Adipose tissue (tissue), 3 donors: ENCODE data around the gene MT1A. TPM values are rescaled to one million over a fixed set of nuclear protein-coding genes. Genes with fewer than 3 reads are reported as not detected.
A peak's percentile ranks its signal among the peaks of the same experiment; 100 is the strongest.
"Not testable (repeated sequence)": the region's sequence is repeated elsewhere in the genome, so short reads cannot be mapped to it uniquely, and the experiment has no call there.

ENCODE experiments used
- H3K27ac ChIP-seq: one replicate; pipeline ENCODE4 v1.5.1; 2013; ENCODE audit warnings: low read depth, low read length
- WGBS, 3 donors: extraction: QIAGEN DNeasy Blood & Tissue Kit; methylation state at CpG; one replicate each; pipeline ENCODE4 v1.1.7; 2013; 5-methylcytosine and 5-hydroxymethylcytosine counted together
- polyA plus RNA-seq, 3 donors: library from polyadenylated mRNA; stranded (reverse); fragments of 200-250 nt; gene quantifications; one replicate each; pipeline ENCODE4 v1.2.3, GENCODE V29; 2013
- donor health status: healthy with polysubstance abuse.
- donor health status: Bipolar disorder and iron deficiency.
- donor health status: healthy.

The MT1A gene
- polyA plus RNA-seq, 3 donors, result 259 to 2,112 (median 1,254) TPM

GRCh38 chr16:56669005-56669839, 30.8 kb downstream of the MT1A start, which contains the start of gene MT1H:
TSS of gene MT1H (plus strand) at chr16:56669814. CDS start at chr16:56669885, 71 bp downstream.
- WGBS, 3 donors, result 12 to 19% (median 17%) methylated on average over 37 to 38 of the region's 38 CpGs
- no peak within 1 kb of the TSS for H3K27ac ChIP-seq

GRCh38 chr16:56669840-56670619, 31.6 kb downstream of the MT1A start:
- 17 to 26% (median 22%) methylated on average over 19 of the region's 19 CpGs for WGBS, 3 donors
- no peak overlapping the region for H3K27ac ChIP-seq

- no peak overlapping the region for H3K27ac ChIP-seq
- 29 to 76% (median 71%) methylated on average over 2 of the region's 2 CpGs for WGBS, 3 donors
Measured at GRCh38 chr16:56670620-56670934, 32.1 kb downstream of the MT1A start.

GRCh38 chr16:56671691-56672090, 33.2 kb downstream of the MT1A start:
- not testable (repeated sequence) for H3K27ac ChIP-seq
- 28 to 53% (median 42%) methylated on average over 2 of the region's 2 CpGs for WGBS, 3 donors

- 75 to 90% (median 87%) methylated on average over 3 of the region's 3 CpGs for WGBS, 3 donors
- H3K27ac ChIP-seq, result not testable (repeated sequence)
Measured at GRCh38 chr16:56672171-56672570, 33.7 kb downstream of the MT1A start.

- no peak overlapping the region for H3K27ac ChIP-seq
- WGBS, 3 donors, result 86 to 89% (median 87%) methylated on average over 11 of the region's 11 CpGs
Measured at GRCh38 chr16:56672761-56673536, 34.5 kb downstream of the MT1A start.

GRCh38 chr16:56673921-56674320, 35.5 kb downstream of the MT1A start:
- no peak overlapping the region for H3K27ac ChIP-seq
- WGBS, 3 donors, result 34 to 42% (median 34%) methylated on average over 12 of the region's 12 CpGs

- WGBS, 3 donors, result 80 to 84% (median 84%) methylated on average over 6 of the region's 6 CpGs
- H3K27ac ChIP-seq, result not testable (repeated sequence)
Measured at GRCh38 chr16:56674570-56674969, 36.1 kb downstream of the MT1A start.

GRCh38 chr16:56675685-56676210, 37.3 kb downstream of the MT1A start:
- 7 to 36% (median 10%) methylated on average over 27 to 32 of the region's 32 CpGs for WGBS, 3 donors
- H3K27ac ChIP-seq, result no peak overlapping the region

- WGBS, 3 donors, result 33 to 84% (median 78%) methylated on average over 3 of the region's 3 CpGs
- H3K27ac ChIP-seq, result no peak overlapping the region
Measured at GRCh38 chr16:56677474-56677873, 39.0 kb downstream of the MT1A start.

- WGBS, 3 donors, result 89 to 96% (median 94%) methylated on average over 3 of the region's 3 CpGs
- no peak overlapping the region for H3K27ac ChIP-seq
Measured at GRCh38 chr16:56679078-56679730, 40.7 kb downstream of the MT1A start.

GRCh38 chr16:56679818-56680217, 41.4 kb downstream of the MT1A start:
- WGBS, 3 donors, result 87 to 91% (median 87%) methylated on average over 6 of the region's 6 CpGs
- no peak overlapping the region for H3K27ac ChIP-seq

GRCh38 chr16:56681939-56682702, 43.7 kb downstream of the MT1A start, which contains the start of gene MT1X:
TSS of gene MT1X (plus strand) at chr16:56682470. CDS start at chr16:56682541, 71 bp downstream.
- H3K27ac ChIP-seq, result peak within 1 kb of the TSS; percentile 7
- 1% methylated on average over 44 to 49 of the region's 49 CpGs for WGBS, 3 donors

GRCh38 chr16:56682703-56683397, 44.4 kb downstream of the MT1A start:
- WGBS, 3 donors, result 12 to 33% (median 29%) methylated on average over 8 of the region's 8 CpGs
- H3K27ac ChIP-seq, result peak overlapping the region; percentile 7

GRCh38 chr16:56683424-56684172, 45.1 kb downstream of the MT1A start:
- peak overlapping the region; percentile 4 for H3K27ac ChIP-seq
- WGBS, 3 donors, result 34 to 86% (median 81%) methylated on average over 5 of the region's 5 CpGs

GRCh38 chr16:56684256-56684925, 45.9 kb downstream of the MT1A start:
- no peak overlapping the region for H3K27ac ChIP-seq
- WGBS, 3 donors, result 37 to 74% (median 71%) methylated on average over 4 of the region's 4 CpGs
